Kidney glomerular epithelial cell (primary cell): Measurements from ENCODE around the gene GNG2.

Source experiments
- DNase-seq: peaks from one replicate; lab custom pipeline; 2025; lab: John Stamatoyannopoulos, UW

GNG2 gene

DNA sequence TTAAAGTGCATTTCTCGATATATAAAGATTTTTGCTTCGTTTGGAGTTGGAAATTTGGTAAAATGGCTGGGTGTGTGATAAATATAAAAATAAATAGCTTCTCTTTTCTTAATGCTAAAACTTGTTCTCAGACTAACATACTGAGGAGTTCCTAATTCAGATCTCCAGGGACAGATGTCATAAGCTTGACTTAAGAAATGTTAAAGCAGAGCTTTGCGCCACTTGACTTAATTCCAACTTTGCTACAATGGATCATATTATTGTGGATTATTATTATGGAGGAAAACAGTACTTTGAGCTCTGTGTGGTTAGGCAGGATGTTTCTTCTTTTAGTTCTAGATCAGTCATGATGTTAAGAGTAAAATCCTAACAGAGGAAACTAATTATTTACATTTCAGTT is 33.8 kb downstream of the GNG2 start:
- no peak for DNase-seq

GRCh38 chr14:51895375-51895774 is 35.0 kb downstream of the GNG2 start:
- no peak for DNase-seq

GRCh38 chr14:51897791-51898355 is 37.5 kb downstream of the GNG2 start:
- DNase-seq, result no peak

- no peak for DNase-seq
Observed at GRCh38 chr14:51901475-51902024, 41.1 kb downstream of the GNG2 start.

DNA sequence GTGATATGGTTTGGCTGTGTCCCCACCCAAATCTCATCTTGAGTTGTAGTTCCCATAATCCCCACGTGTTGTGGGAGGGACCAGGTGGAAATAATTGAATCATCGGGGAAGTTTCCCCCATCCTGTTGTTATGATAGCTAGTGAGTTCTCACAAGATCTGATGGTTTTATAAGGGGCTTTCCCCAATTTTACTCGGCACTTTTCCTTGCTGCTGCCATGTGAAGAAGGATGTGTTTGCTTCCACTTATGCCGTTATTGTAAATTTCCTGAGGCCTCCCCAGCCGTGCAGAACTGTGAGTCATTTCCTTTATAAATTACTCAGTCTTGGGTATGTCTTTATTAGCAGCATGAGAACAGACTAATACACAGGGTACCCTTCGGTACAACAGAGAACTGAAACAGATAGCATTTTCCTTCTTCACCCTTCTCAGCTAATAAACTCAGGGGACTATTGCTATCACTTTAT is 45.3 kb downstream of the GNG2 start:
- DNase-seq, result peak; percentile 57

DNA sequence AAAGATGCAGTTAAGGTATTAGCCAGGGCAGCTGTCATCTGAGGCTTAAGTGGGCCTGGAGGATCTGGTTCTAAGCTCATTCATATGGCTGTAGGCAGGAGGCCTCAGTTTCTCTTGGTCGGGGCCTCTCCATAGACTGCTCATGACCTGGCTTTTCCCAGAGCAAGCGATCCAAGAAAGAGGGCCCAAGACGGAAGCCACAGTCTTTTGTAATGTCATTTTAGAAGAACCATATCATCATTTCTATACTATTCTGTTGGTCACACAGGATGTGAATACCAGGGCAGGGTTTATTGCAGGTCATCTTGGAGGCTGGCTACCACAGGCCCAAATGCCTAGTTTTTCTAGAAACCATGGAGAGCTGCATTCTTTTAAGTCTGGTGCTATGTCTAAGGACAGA is 47.7 kb downstream of the GNG2 start:
- DNase-seq, result no peak

DNA sequence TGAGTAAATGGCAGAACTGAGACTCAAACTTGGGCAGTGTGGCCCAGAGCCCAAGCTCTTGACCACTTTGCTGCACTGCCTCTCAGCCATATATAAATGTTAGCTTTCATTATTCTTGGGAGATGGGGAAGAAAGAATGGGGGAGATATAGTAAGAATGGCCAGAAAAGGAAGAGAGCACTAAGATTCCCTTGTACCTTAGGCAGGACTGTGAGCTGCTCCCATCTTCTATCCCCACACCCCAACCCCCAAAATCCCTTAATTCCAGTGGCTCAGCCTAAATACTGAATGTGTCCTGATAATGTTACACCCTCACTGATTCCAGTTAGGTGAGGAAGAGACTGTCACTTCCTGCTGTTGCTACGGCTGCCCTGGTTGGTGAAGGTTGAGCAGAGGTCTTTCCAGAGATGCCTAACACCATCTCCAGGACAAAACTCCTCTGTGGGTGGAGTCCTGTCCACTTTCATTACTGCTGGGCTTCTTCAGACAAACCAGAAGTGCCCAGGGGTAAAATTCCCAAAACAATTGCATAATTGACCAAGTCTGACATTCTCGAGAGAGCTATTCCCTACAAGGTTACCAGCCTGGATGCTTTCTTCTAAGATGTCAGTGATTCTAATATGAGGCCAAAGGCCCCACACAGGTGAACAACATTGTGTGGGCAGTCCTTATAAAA is 51.8 kb downstream of the GNG2 start:
- no peak for DNase-seq

DNA sequence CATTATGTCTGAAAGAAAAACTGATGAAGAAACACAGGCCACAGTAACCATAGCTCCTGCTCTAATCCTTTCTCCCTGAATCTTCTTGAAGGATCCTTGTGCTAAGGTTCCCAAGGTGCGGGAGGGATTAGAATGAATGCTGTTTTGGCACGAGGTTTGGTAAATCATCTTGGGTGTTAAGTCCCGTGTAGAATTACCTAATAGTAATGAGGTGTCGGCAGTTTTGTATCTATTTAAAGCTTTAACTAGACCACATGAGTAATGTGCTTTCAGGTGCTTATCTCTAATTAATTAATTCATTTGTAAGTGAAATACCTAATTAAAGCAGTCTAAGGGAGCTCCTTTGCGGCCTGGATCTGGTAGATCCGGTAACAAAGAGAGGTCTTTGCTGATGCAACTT is 53.9 kb downstream of the GNG2 start:
- no peak for DNase-seq

- DNase-seq, result no peak
Observed at GRCh38 chr14:51917193-51917592, 56.8 kb downstream of the GNG2 start.

DNA sequence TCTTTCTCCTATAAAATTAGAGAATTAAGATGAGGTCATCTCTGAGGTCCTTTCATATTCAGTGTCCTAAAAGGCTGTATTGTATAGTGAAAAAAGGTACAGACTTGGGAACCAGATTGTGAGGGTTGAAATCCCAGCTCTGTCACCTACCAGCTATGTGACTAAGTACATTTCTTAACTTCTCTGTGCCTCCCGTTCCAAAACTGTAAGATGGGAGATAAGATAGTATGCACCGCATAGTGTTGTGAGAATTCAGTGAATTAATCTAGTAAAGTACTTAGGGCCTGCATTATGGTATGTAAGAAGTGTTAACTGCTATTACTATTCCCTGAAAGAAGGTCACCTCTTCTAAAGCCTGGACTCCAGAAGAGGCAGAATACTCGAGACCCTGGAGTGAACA is 60.6 kb downstream of the GNG2 start:
- no peak for DNase-seq

DNA sequence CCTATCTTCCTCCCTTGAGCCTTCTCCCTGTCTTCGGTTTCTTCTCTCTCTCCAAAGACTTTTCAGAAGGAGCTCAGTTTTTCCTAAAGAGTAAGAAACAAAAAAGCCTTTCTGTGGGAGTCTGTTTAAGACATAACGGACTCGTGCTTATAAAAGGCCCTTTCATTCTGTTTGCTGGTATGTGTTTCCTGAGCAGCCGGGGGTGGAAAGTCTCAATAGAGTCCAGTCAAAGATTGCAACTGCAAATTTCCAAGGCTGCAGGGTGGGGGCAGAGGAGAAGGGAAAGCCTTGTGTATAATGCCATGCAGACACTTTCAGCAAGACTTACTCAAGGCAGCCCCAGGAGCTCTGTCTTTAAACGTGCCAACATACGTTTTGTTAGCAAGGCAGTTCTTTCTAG is 62.2 kb downstream of the GNG2 start:
- no peak for DNase-seq

- no peak for DNase-seq
Observed at GRCh38 chr14:51924600-51924999, 64.2 kb downstream of the GNG2 start.

- DNase-seq, result no peak
Observed at GRCh38 chr14:51925980-51926379, 65.6 kb downstream of the GNG2 start.

GRCh38 chr14:51926449-51926848 is 66.0 kb downstream of the GNG2 start:
- DNase-seq, result no peak

DNA sequence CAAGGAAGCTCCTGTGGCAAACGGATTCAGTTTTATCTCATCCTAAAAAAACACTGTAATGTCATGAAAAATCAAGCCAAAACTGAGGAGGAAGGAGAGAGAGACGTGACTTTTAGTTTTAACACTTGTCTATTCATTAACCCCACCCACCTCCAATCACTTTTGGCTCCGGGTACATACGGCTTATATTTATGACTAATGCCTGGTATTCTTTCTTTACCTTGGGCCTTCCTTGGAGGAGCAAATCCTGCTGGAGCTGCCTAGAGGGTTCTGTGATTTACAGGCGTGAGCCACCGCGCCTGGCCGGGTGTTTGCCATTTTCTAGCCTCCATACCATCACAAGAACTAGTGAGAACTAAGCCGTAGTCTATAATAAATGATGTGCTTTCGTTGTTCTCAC is 68.2 kb downstream of the GNG2 start:
- DNase-seq, result no peak

- DNase-seq, result no peak
Observed at GRCh38 chr14:51929166-51929565, 68.8 kb downstream of the GNG2 start.

DNA sequence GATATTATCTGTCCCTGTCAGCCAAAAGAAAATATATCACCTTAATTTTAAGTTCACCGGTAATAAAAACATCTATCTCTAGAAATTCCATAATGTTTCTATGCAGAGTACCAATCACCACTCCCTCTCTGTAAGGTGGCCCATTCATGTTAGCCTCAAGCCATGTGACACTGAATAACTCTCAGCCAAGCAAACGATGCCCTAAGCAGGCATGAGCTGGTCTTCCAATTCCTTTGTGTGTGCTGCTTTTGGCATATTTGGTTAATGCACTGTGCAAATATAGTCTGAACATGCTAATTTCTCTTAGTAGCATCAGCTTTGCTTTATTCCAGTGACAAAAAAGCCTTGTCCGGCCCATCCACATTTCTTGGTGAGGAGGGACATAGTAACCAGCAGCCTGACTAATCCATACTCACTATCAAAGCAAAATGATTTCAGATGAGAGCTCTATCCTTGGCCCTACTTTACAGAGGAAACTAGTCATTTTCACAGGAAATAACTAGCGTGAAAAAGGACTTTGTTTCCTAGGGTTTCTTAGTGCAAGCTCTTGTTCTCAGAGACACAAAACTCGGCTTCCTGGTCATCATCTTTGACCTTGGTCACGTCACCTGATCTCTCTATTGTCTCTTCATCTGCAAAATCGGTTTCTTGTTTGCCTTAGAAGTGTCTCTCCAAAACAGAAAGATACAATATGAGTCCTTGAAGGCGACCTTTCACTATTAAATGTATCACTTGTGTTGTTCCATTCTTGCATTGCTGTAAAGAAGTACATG is 69.7 kb downstream of the GNG2 start:
- DNase-seq, result no peak

- DNase-seq, result no peak
Observed at GRCh38 chr14:51931308-51931707, 70.9 kb downstream of the GNG2 start.

GRCh38 chr14:51933191-51933590 is 72.8 kb downstream of the GNG2 start:
- no peak for DNase-seq

DNA sequence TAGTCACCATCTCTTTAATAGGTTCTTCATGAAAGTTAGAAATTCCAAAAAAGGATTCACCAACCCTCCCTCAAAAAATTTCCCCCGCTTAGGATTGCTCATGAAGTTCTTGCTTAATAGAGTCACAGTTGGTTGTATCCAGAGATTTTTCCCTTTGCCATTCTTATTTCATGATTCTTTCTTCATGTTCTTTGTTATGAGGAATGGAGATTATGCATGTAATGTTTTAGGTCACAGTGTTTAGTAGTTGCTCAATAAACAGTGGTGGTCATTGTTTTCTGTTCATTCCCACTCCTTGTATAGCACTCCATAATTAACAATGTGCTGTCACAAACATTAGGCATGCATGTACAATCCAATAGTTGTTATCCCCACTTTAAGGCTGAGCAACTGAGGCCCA is 77.7 kb downstream of the GNG2 start:
- no peak for DNase-seq

DNA sequence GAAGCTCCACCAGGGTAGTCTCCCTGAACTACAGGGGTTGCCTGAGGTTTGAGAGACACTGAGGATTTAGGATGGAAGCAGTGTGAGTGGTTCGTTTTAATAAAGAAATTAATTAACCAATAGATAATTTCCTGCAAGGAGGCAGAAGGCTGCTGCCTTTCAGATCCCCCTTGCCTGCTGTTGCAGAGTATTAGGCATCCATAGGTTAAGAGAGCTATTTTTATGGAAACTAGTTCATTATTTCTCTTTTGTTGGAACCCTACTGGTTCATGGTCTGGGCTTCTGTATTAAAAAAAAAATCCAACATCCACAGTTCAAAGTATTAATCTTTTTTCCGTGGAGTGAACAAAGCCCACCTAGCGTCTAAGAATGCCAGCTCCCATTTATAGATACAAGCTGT is 78.4 kb downstream of the GNG2 start:
- no peak for DNase-seq

GRCh38 chr14:51939226-51939625 is 78.8 kb downstream of the GNG2 start:
- DNase-seq, result no peak

DNA sequence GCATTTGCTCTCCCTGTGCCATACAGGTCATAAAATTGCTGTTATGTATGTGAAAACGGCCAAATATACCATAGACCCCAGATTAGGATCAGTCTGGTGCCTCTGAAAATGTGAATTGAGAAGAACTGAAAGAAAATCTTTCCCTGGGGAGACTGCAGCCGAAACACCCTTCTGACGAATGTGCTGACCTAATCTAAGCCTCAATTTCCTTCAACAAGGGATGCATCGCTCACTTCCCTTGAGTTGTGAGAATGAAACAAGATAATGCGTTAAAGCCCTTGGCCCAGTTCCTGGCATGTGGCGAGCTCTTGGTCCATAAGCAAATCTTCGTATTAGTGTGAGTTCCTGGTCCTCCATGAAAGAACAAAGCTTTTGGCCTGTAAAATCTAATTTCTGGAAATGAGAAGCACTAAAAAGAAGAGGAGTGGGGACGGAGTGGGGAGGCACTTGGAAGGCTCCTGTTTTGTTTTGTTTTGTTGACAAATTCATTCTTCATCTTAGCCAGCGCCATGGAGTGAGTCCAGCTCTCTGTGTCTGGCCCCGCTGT is 79.4 kb downstream of the GNG2 start:
- no peak for DNase-seq
